ENCODE measurements around the gene PLCL1.

PLCL1 gene

DNA sequence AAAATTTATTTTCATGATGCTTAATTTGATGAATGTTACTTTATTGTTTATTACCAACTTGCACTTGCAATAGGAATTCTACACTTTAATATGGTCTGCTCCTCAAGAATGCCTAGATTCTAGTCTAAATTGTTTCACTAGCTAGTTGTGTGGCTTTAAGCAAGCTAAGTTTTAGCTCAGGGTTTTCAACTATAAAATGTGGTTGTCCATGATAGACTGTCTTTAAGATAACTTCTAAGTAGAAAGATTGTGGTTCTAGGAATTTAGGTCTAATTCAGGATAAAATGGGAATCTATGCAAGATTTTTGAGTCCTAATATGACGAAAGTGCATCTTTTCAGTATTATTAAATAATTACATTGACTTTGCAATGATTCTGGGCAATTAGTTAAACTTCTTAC is 294.0 kb downstream of the PLCL1 start:
- no peak overlapping the region for H3K4me3 ChIP-seq (ENCODE audit: low read depth, low read length)
- TF ChIP-seq MYC (IDR thresholded peaks at IDR 0.05; ENCODE audit: low read depth, low read length): no peak
- TF ChIP-seq, protein P1, sequence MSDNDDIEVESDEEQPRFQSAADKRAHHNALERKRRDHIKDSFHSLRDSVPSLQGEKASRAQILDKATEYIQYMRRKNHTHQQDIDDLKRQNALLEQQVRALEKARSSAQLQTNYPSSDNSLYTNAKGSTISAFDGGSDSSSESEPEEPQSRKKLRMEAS (IDR thresholded peaks at IDR 0.05; ENCODE audit: low read depth, low read length): no peak
- TF ChIP-seq, protein P2, sequence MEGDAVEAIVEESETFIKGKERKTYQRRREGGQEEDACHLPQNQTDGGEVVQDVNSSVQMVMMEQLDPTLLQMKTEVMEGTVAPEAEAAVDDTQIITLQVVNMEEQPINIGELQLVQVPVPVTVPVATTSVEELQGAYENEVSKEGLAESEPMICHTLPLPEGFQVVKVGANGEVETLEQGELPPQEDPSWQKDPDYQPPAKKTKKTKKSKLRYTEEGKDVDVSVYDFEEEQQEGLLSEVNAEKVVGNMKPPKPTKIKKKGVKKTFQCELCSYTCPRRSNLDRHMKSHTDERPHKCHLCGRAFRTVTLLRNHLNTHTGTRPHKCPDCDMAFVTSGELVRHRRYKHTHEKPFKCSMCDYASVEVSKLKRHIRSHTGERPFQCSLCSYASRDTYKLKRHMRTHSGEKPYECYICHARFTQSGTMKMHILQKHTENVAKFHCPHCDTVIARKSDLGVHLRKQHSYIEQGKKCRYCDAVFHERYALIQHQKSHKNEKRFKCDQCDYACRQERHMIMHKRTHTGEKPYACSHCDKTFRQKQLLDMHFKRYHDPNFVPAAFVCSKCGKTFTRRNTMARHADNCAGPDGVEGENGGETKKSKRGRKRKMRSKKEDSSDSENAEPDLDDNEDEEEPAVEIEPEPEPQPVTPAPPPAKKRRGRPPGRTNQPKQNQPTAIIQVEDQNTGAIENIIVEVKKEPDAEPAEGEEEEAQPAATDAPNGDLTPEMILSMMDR (IDR thresholded peaks at IDR 0.05; ENCODE audit: low read depth, low read length): no peak
- no peak for TF ChIP-seq POLR2A (IDR thresholded peaks at IDR 0.05; ENCODE audit: extremely low read depth, insufficient read length)
- no peak for DNase-seq (ENCODE audit: low read depth)

DNA sequence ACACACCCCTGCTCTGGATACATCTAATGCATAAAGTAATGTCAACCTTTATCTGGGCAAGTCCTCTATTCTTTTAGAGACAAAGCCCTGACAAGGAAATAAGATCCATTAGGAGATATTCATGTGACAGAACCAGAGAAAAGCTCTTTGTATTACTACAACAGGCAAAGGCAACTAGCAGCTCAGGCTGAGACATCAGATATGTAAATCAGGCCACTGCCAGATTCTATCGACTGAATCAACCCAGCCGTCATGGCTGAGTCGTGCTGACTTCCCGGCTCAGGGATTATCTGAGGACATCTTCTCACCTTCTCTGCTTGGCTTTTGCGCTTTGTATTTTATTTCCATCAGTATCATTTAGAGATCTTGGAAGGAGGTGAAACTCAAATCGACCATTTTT is 294.5 kb downstream of the PLCL1 start:
- no peak overlapping the region for H3K4me3 ChIP-seq (ENCODE audit: low read depth, low read length)
- TF ChIP-seq, protein P2 (IDR thresholded peaks at IDR 0.05; ENCODE audit: low read depth, low read length): no peak
- no peak for TF ChIP-seq POLR2A (IDR thresholded peaks at IDR 0.05; ENCODE audit: extremely low read depth, insufficient read length)
- TF ChIP-seq MYC (IDR thresholded peaks at IDR 0.05; ENCODE audit: low read depth, low read length): no peak
- TF ChIP-seq, protein P1 (IDR thresholded peaks at IDR 0.05; ENCODE audit: low read depth, low read length): no peak
- no peak for DNase-seq (ENCODE audit: low read depth)

DNA sequence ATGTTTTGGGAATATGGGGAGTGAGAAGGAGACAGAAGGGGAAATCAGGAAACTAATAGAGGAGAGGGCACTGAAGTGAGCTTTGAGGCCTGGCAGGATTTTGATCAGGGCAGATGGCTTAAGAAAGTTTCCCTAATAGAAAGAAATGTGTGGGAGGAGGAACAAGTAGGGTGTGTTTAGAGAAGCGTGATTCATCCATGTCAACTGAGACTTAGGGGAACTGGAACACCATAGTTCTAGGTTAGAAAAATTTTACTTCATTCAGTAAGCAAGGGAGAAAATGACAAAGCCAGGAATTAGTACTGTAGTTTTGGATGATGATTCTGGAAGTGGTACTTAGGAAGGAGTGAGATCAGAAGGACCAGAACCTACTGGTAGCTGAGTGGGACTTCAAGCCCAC is 296.0 kb downstream of the PLCL1 start:
- TF ChIP-seq, protein P1 (IDR thresholded peaks at IDR 0.05; ENCODE audit: low read depth, low read length): no peak
- TF ChIP-seq, protein P2 (IDR thresholded peaks at IDR 0.05; ENCODE audit: low read depth, low read length): no peak
- no peak for TF ChIP-seq POLR2A (IDR thresholded peaks at IDR 0.05; ENCODE audit: extremely low read depth, insufficient read length)
- no peak for TF ChIP-seq MYC (IDR thresholded peaks at IDR 0.05; ENCODE audit: low read depth, low read length)
- no peak overlapping the region for H3K4me3 ChIP-seq (ENCODE audit: low read depth, low read length)
- DNase-seq (ENCODE audit: low read depth): peak; percentile 33

DNA sequence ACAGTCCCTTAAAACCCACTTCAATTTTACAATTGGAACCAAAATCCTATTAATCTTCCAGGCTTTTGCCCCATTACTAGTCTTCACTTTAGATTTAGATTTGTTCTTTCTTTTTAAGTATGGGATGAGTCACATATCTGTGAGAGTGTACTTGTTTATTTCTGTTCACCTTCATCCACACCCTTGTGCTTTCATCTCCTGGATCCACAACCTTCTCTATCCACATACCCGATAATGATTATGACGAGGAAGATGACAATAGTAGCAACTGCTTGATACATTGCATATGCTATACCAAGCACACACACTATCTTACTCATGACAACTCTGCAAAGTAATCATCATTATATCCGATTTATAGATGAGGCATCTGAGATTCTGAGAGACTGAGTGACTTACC is 297.3 kb downstream of the PLCL1 start:
- DNase-seq (ENCODE audit: low read depth): no peak
- no peak overlapping the region for H3K4me3 ChIP-seq (ENCODE audit: low read depth, low read length)
- TF ChIP-seq, protein P2 (IDR thresholded peaks at IDR 0.05; ENCODE audit: low read depth, low read length): no peak
- TF ChIP-seq, protein P1 (IDR thresholded peaks at IDR 0.05; ENCODE audit: low read depth, low read length): no peak
- TF ChIP-seq MYC (IDR thresholded peaks at IDR 0.05; ENCODE audit: low read depth, low read length): no peak
- no peak for TF ChIP-seq POLR2A (IDR thresholded peaks at IDR 0.05; ENCODE audit: extremely low read depth, insufficient read length)

DNA sequence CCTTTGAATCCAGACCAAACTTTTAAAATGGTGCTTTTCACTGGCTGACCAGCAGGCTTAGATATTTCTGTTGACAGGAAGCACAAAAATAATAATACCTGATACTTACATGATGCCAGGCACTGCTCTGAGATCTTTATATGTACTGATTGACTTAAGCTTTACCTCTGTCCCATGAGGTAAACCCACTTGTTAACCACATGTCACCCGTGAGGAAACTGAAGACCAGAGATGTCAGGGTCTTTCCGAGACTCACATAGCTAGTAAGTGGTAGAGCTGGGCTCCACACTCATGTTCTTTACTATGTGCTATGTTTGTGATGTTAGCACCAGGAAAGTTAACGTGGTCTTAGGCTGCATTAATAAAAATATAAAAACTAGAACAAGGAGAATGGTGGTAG is 297.7 kb downstream of the PLCL1 start:
- H3K4me3 ChIP-seq (ENCODE audit: low read depth, low read length): no peak overlapping the region
- TF ChIP-seq MYC (IDR thresholded peaks at IDR 0.05; ENCODE audit: low read depth, low read length): no peak
- TF ChIP-seq, protein P1 (IDR thresholded peaks at IDR 0.05; ENCODE audit: low read depth, low read length): no peak
- TF ChIP-seq POLR2A (IDR thresholded peaks at IDR 0.05; ENCODE audit: extremely low read depth, insufficient read length): no peak
- TF ChIP-seq, protein P2 (IDR thresholded peaks at IDR 0.05; ENCODE audit: low read depth, low read length): no peak
- DNase-seq (ENCODE audit: low read depth): no peak

DNA sequence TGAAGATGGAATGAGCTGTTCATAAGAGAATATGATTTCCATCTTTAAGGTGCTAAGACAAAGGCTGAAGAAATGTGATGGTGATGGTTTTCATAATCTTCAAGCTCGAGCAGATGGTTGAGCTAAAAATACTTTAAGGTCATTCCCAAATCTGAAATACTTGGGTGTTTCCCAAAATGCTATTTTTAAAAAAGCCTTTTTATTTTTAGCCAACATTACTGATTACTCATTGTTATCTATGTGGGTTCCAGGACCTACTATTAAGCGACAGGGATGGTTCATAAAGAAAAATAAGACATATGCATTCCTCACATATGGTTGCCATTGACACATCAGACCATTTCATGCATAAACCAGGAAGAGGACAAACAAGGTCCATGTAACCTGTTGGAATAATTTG is 298.5 kb downstream of the PLCL1 start:
- TF ChIP-seq, protein P2 (IDR thresholded peaks at IDR 0.05; ENCODE audit: low read depth, low read length): no peak
- no peak for TF ChIP-seq POLR2A (IDR thresholded peaks at IDR 0.05; ENCODE audit: extremely low read depth, insufficient read length)
- TF ChIP-seq, protein P1 (IDR thresholded peaks at IDR 0.05; ENCODE audit: low read depth, low read length): no peak
- TF ChIP-seq MYC (IDR thresholded peaks at IDR 0.05; ENCODE audit: low read depth, low read length): no peak
- DNase-seq (ENCODE audit: low read depth): no peak
- no peak overlapping the region for H3K4me3 ChIP-seq (ENCODE audit: low read depth, low read length)
